ENCODE measurements around the gene HHLA2.
A peak's percentile ranks its signal among the peaks of the same experiment; 100 is the strongest.
"Not testable (repeated sequence)": the region's sequence is repeated elsewhere in the genome, so short reads cannot be mapped to it uniquely, and the experiment has no call there.

HHLA2 gene

GRCh38 chr3:108296239-108296638 lies at the start of gene HHLA2:
TSS of gene HHLA2 (plus strand) at chr3:108296548. CDS start at chr3:108351814, 55,266 bp downstream.
- no peaks in the 10 kb centered on the region for H3K9me3 Mint-ChIP-seq
- H3K27ac Mint-ChIP-seq: no peak within 1 kb of the TSS
- no peaks in the 10 kb centered on the region for H3K27me3 Mint-ChIP-seq
- no peaks in the 10 kb centered on the region for H3K36me3 Mint-ChIP-seq
- no peak for ATAC-seq (ENCODE audit: low read depth)
- DNase-seq (ENCODE audit: low spot score in 2 of 2): no peak
- peak within 1 kb of the TSS; percentile 40 for H3K4me3 Mint-ChIP-seq
- H3K4me1 Mint-ChIP-seq: peaks cover 26% of the 10 kb centered on the region

GRCh38 chr3:108250626-108251025 lies 45.7 kb upstream of the HHLA2 start:
- ATAC-seq (ENCODE audit: low read depth): no peak
- no peaks in the 10 kb centered on the region for H3K27me3 Mint-ChIP-seq

GRCh38 chr3:108251265-108251664 lies 45.1 kb upstream of the HHLA2 start:
- H3K27me3 Mint-ChIP-seq: no peaks in the 10 kb centered on the region
- H3K36me3 Mint-ChIP-seq: no peaks in the 10 kb centered on the region
- no peak overlapping the region for H3K4me3 Mint-ChIP-seq
- no peak for DNase-seq (ENCODE audit: low spot score in 2 of 2)
- no peaks in the 10 kb centered on the region for H3K9me3 Mint-ChIP-seq
- no peak for ATAC-seq (ENCODE audit: low read depth)
- H3K27ac Mint-ChIP-seq: no peak overlapping the region
- peaks cover 5% of the 10 kb centered on the region for H3K4me1 Mint-ChIP-seq

More at GRCh38 chr3:108250626-108251025, 45.7 kb upstream of the HHLA2 start:
- no peaks in the 10 kb centered on the region for H3K9me3 Mint-ChIP-seq
- peaks cover 5% of the 10 kb centered on the region for H3K4me1 Mint-ChIP-seq
- H3K4me3 Mint-ChIP-seq: no peak overlapping the region
- DNase-seq (ENCODE audit: low spot score in 2 of 2): no peak
- H3K36me3 Mint-ChIP-seq: no peaks in the 10 kb centered on the region
- H3K27ac Mint-ChIP-seq: no peak overlapping the region

GRCh38 chr3:108251844-108252243 lies 44.5 kb upstream of the HHLA2 start:
- Mint-ChIP-seq H3K36me3 (no peaks in the 10 kb centered on the region), H3K4me3 (no peak overlapping the region), H3K27ac (no peak overlapping the region), H3K9me3 (no peaks in the 10 kb centered on the region), H3K4me1 (peaks cover 5% of the 10 kb centered on the region), H3K27me3 (no peaks in the 10 kb centered on the region)
- no peak for DNase-seq (ENCODE audit: low spot score in 2 of 2)
- no peak for ATAC-seq (ENCODE audit: low read depth)

- DNase-seq (ENCODE audit: low spot score in 2 of 2): no peak
- H3K4me1 Mint-ChIP-seq: no peaks in the 10 kb centered on the region
- H3K27ac Mint-ChIP-seq: no peak overlapping the region
- H3K27me3 Mint-ChIP-seq: no peaks in the 10 kb centered on the region
- no peak for ATAC-seq (ENCODE audit: low read depth)
- no peaks in the 10 kb centered on the region for H3K36me3 Mint-ChIP-seq
- H3K4me3 Mint-ChIP-seq: no peak overlapping the region
- no peaks in the 10 kb centered on the region for H3K9me3 Mint-ChIP-seq
Measured at GRCh38 chr3:108255131-108255530, 41.2 kb upstream of the HHLA2 start.

GRCh38 chr3:108264534-108265298 lies 31.6 kb upstream of the HHLA2 start:
- H3K27me3 Mint-ChIP-seq; H3K4me1 Mint-ChIP-seq; DNase-seq (ENCODE audit: low spot score in 2 of 2); H3K9me3 Mint-ChIP-seq; H3K4me3 Mint-ChIP-seq; ATAC-seq (ENCODE audit: low read depth); H3K36me3 Mint-ChIP-seq; H3K27ac Mint-ChIP-seq: not testable (repeated sequence)

- not testable (repeated sequence) for H3K9me3 Mint-ChIP-seq; DNase-seq (ENCODE audit: low spot score in 2 of 2); H3K4me1 Mint-ChIP-seq; H3K27ac Mint-ChIP-seq; H3K36me3 Mint-ChIP-seq; H3K27me3 Mint-ChIP-seq; ATAC-seq (ENCODE audit: low read depth); H3K4me3 Mint-ChIP-seq
Measured at GRCh38 chr3:108268235-108268634, 28.1 kb upstream of the HHLA2 start.

GRCh38 chr3:108271626-108272025 lies 24.7 kb upstream of the HHLA2 start:
- Mint-ChIP-seq H3K27ac (no peak overlapping the region), H3K9me3 (peaks cover 8% of the 10 kb centered on the region), H3K4me1 (no peaks in the 10 kb centered on the region), H3K36me3 (peaks cover 10% of the 10 kb centered on the region), H3K27me3 (no peaks in the 10 kb centered on the region), H3K4me3 (no peak overlapping the region)
- DNase-seq (ENCODE audit: low spot score in 2 of 2) (no peak), ATAC-seq (ENCODE audit: low read depth) (no peak)

GRCh38 chr3:108279066-108279465 lies 17.3 kb upstream of the HHLA2 start:
- not testable (repeated sequence) for ATAC-seq (ENCODE audit: low read depth); H3K27ac Mint-ChIP-seq; H3K4me1 Mint-ChIP-seq; H3K27me3 Mint-ChIP-seq; H3K4me3 Mint-ChIP-seq; DNase-seq (ENCODE audit: low spot score in 2 of 2)
- peaks cover 15% of the 10 kb centered on the region for H3K9me3 Mint-ChIP-seq
- peaks cover 16% of the 10 kb centered on the region for H3K36me3 Mint-ChIP-seq

GRCh38 chr3:108280476-108280875 lies 15.9 kb upstream of the HHLA2 start:
- ATAC-seq (ENCODE audit: low read depth): no peak
- Mint-ChIP-seq H3K27ac (no peak overlapping the region), H3K4me3 (no peak overlapping the region), H3K27me3 (peaks cover 2% of the 10 kb centered on the region), H3K4me1 (no peaks in the 10 kb centered on the region), H3K9me3 (peaks cover 15% of the 10 kb centered on the region), H3K36me3 (peaks cover 13% of the 10 kb centered on the region)
- DNase-seq (ENCODE audit: low spot score in 2 of 2): no peak

- ATAC-seq (ENCODE audit: low read depth) (no peak), DNase-seq (ENCODE audit: low spot score in 2 of 2) (no peak)
- Mint-ChIP-seq H3K36me3 (peaks cover 13% of the 10 kb centered on the region), H3K4me1 (no peaks in the 10 kb centered on the region), H3K27me3 (peaks cover 2% of the 10 kb centered on the region), H3K9me3 (peaks cover 15% of the 10 kb centered on the region), H3K27ac (no peak overlapping the region), H3K4me3 (no peak overlapping the region)
Measured at GRCh38 chr3:108281670-108282069, 14.7 kb upstream of the HHLA2 start.

GRCh38 chr3:108283006-108283405 lies 13.3 kb upstream of the HHLA2 start:
- no peak for DNase-seq (ENCODE audit: low spot score in 2 of 2)
- Mint-ChIP-seq H3K36me3 (peaks cover 13% of the 10 kb centered on the region), H3K27ac (no peak overlapping the region), H3K4me3 (no peak overlapping the region), H3K27me3 (peaks cover 2% of the 10 kb centered on the region), H3K4me1 (no peaks in the 10 kb centered on the region), H3K9me3 (peaks cover 13% of the 10 kb centered on the region)
- no peak for ATAC-seq (ENCODE audit: low read depth)

GRCh38 chr3:108283989-108284388 lies 12.4 kb upstream of the HHLA2 start:
- peaks cover 2% of the 10 kb centered on the region for H3K27me3 Mint-ChIP-seq
- H3K4me3 Mint-ChIP-seq: no peak overlapping the region
- H3K9me3 Mint-ChIP-seq: peaks cover 11% of the 10 kb centered on the region
- ATAC-seq (ENCODE audit: low read depth) (no peak), DNase-seq (ENCODE audit: low spot score in 2 of 2) (no peak)
- no peaks in the 10 kb centered on the region for H3K4me1 Mint-ChIP-seq
- peaks cover 10% of the 10 kb centered on the region for H3K36me3 Mint-ChIP-seq
- H3K27ac Mint-ChIP-seq: no peak overlapping the region

GRCh38 chr3:108285176-108285575 lies 11.2 kb upstream of the HHLA2 start:
- DNase-seq (ENCODE audit: low spot score in 2 of 2): no peak
- no peaks in the 10 kb centered on the region for H3K4me1 Mint-ChIP-seq
- no peak overlapping the region for H3K4me3 Mint-ChIP-seq
- H3K27me3 Mint-ChIP-seq: peaks cover 2% of the 10 kb centered on the region
- ATAC-seq (ENCODE audit: low read depth): no peak
- peaks cover 3% of the 10 kb centered on the region for H3K36me3 Mint-ChIP-seq
- no peak overlapping the region for H3K27ac Mint-ChIP-seq
- peaks cover 8% of the 10 kb centered on the region for H3K9me3 Mint-ChIP-seq

- Mint-ChIP-seq H3K9me3 (peaks cover 7% of the 10 kb centered on the region), H3K27ac (no peak overlapping the region), H3K4me3 (no peak overlapping the region), H3K36me3 (peaks cover 2% of the 10 kb centered on the region), H3K4me1 (peaks cover under 1% of the 10 kb centered on the region), H3K27me3 (peaks cover 2% of the 10 kb centered on the region)
- no peak for ATAC-seq (ENCODE audit: low read depth)
- no peak for DNase-seq (ENCODE audit: low spot score in 2 of 2)
Measured at GRCh38 chr3:108287146-108287545, 9.2 kb upstream of the HHLA2 start.
